Upper lobe of left lung (tissue), 4 donors: ENCODE measurements around the gene PLCB1.

Experiments
- POLR2AphosphoS5 ChIP-seq, 2 donors: sonication (generic); formaldehyde crosslinking; IDR thresholded peaks; one replicate each; pipeline ENCODE4 v1.5.1; 2017; ENCODE audit warnings: antibody characterized with exemption in 2 of 2
- TF ChIP-seq, protein P1 (sequence below), 6 experiments: fragments of 450-650 bp in 4 of 6; fragments of 200-600 bp in 2 of 6; sonication (generic) in 2 of 6; IDR thresholded peaks; one replicate each; pipeline ENCODE4 v1.5.1; 2016 to 2019; ENCODE audit warnings: antibody characterized with exemption in 6 of 6

- TF ChIP-seq, protein P1, sequence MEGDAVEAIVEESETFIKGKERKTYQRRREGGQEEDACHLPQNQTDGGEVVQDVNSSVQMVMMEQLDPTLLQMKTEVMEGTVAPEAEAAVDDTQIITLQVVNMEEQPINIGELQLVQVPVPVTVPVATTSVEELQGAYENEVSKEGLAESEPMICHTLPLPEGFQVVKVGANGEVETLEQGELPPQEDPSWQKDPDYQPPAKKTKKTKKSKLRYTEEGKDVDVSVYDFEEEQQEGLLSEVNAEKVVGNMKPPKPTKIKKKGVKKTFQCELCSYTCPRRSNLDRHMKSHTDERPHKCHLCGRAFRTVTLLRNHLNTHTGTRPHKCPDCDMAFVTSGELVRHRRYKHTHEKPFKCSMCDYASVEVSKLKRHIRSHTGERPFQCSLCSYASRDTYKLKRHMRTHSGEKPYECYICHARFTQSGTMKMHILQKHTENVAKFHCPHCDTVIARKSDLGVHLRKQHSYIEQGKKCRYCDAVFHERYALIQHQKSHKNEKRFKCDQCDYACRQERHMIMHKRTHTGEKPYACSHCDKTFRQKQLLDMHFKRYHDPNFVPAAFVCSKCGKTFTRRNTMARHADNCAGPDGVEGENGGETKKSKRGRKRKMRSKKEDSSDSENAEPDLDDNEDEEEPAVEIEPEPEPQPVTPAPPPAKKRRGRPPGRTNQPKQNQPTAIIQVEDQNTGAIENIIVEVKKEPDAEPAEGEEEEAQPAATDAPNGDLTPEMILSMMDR (IDR thresholded peaks at IDR 0.05) = no peak
- no peak for TF ChIP-seq POLR2AphosphoS5 (IDR thresholded peaks at IDR 0.05)
These were observed 258.0 kb downstream of the PLCB1 start for GRCh38 chr20:8390037-8390433.
